WTC11 (cell line): ENCODE results near the gene NTRK2. TPM values are rescaled to one million over a fixed set of nuclear protein-coding genes. Genes with fewer than 3 reads are reported as not detected.

Experiments
- ATAC-seq: fragments of 200-7000 bp; cut with Tn5 transposase; 2 replicates; pipeline ENCODE4 v1.10.0; 2021; ENCODE audit warnings: mild to moderate bottlenecking, moderate library complexity
- CTCF ChIA-PET: fragments of 300-600 bp; sonication (Branson Sonifier 250); formaldehyde crosslinking; loops from one replicate; lab custom pipeline; 2021; ENCODE audit warnings: antibody characterized with exemption; lab: Charles Lee
- POLR2A ChIA-PET: fragments of 350-600 bp; sonication (Branson Sonifier 250); formaldehyde crosslinking; loops from one replicate; lab custom pipeline; 2021; ENCODE audit warnings: antibody characterized with exemption; lab: Charles Lee
- DNase-seq: peaks from one replicate; pipeline ENCODE4 v3.0.0; 2021; ENCODE audit warnings: low spot score
- H3K27ac Mint-ChIP-seq: 2 replicates; pipeline ENCODE4 v1.8.0; 2021; ENCODE audit warnings: mixed read lengths
- H3K27me3 Mint-ChIP-seq: 2 replicates; pipeline ENCODE4 v1.8.0; 2021; ENCODE audit warnings: low read depth, mild to moderate bottlenecking, moderate library complexity, mixed read lengths
- H3K36me3 Mint-ChIP-seq: 2 replicates; pipeline ENCODE4 v1.8.0; 2021; ENCODE audit warnings: mixed read lengths
- H3K4me1 Mint-ChIP-seq: 2 replicates; pipeline ENCODE4 v1.8.0; 2022; ENCODE audit warnings: mixed read lengths
- H3K4me3 Mint-ChIP-seq: 2 replicates; pipeline ENCODE4 v1.8.0; 2021; ENCODE audit warnings: mild to moderate bottlenecking, moderate library complexity, mixed read lengths
- H3K9me3 Mint-ChIP-seq: 2 replicates; pipeline ENCODE4 v1.8.0; 2021; ENCODE audit warnings: mixed read lengths
- ATF1 ChIP-seq: sonication (generic); formaldehyde crosslinking; IDR thresholded peaks from 2 replicates; pipeline ENCODE4 v1.8.1; 2023; ENCODE audit warnings: mild to moderate bottlenecking, moderate library complexity, missing genetic modification reagents
- CBFB ChIP-seq: sonication (generic); formaldehyde crosslinking; IDR thresholded peaks from 2 replicates; pipeline ENCODE4 v1.8.1; 2022; ENCODE audit warnings: mild to moderate bottlenecking, low read depth, missing genetic modification reagents
- E2F1 ChIP-seq: sonication (generic); formaldehyde crosslinking; IDR thresholded peaks from 2 replicates; pipeline ENCODE4 v1.8.0; 2022; ENCODE audit warnings: mild to moderate bottlenecking, missing genetic modification reagents
- ELF4 ChIP-seq: sonication (generic); formaldehyde crosslinking; IDR thresholded peaks from 2 replicates; pipeline ENCODE4 v1.8.1; 2022; ENCODE audit warnings: low read depth, mild to moderate bottlenecking, moderate library complexity, missing genetic modification reagents
- EMX1 ChIP-seq: fragments of 250-450 bp; sonication (Bioruptor Pico); IDR thresholded peaks from 2 replicates; pipeline ENCODE4 v1.8.0; 2021; ENCODE audit warnings: mild to moderate bottlenecking
- ERG ChIP-seq: fragments of 250-450 bp; sonication (Bioruptor Pico); IDR thresholded peaks from 2 replicates; pipeline ENCODE4 v1.8.0; 2021; ENCODE audit warnings: mild to moderate bottlenecking
- ETV6 ChIP-seq: sonication (generic); formaldehyde crosslinking; IDR thresholded peaks from 2 replicates; pipeline ENCODE4 v1.8.1; 2022; ENCODE audit warnings: mild to moderate bottlenecking, missing genetic modification reagents
- FOXP1 ChIP-seq: sonication (generic); formaldehyde crosslinking; IDR thresholded peaks from 2 replicates; pipeline ENCODE4 v1.8.0; 2022; ENCODE audit warnings: missing genetic modification reagents, mild to moderate bottlenecking, moderate library complexity, borderline replicate concordance
- HMGA2 ChIP-seq: fragments of 250-450 bp; sonication (Bioruptor Pico); IDR thresholded peaks from 2 replicates; pipeline ENCODE4 v1.4.0; 2021; ENCODE audit warnings: mild to moderate bottlenecking, moderate library complexity
- MXD4 ChIP-seq: fragments of 250-450 bp; sonication (Bioruptor Pico); IDR thresholded peaks from 2 replicates; pipeline ENCODE4 v1.8.0; 2021; ENCODE audit warnings: mild to moderate bottlenecking, moderate library complexity, borderline replicate concordance
- PRDM15 ChIP-seq: sonication (generic); formaldehyde crosslinking; IDR thresholded peaks from 2 replicates; pipeline ENCODE4 v1.8.0; 2022; ENCODE audit warnings: missing genetic modification reagents
- SMAD3 ChIP-seq: sonication (generic); formaldehyde crosslinking; IDR thresholded peaks from 2 replicates; pipeline ENCODE4 v1.8.0; 2022; ENCODE audit warnings: missing genetic modification reagents, mild to moderate bottlenecking, borderline replicate concordance
- ZNF532 ChIP-seq: fragments of 250-450 bp; sonication (Bioruptor Pico); IDR thresholded peaks from 2 replicates; pipeline ENCODE4 v1.9.0; 2021; ENCODE audit warnings: mild to moderate bottlenecking, borderline replicate concordance
- ZNF671 ChIP-seq: fragments of 250-450 bp; sonication (Bioruptor Pico); IDR thresholded peaks from 2 replicates; pipeline ENCODE4 v1.8.0; 2021; ENCODE audit warnings: mild to moderate bottlenecking
- total RNA-seq: library from RNA; stranded (reverse); gene quantifications from 3 replicates; pipeline ENCODE4 v1.2.3, GENCODE V29; 2021

NTRK2 gene
- total RNA-seq, 1 experiment from 2014 or later, result 0.02 TPM

GRCh38 chr9:84744726-84745125 lies 75.2 kb downstream of the NTRK2 start:
- ChIA-PET CTCF (no interaction called here), POLR2A (no interaction called here)
- Mint-ChIP-seq H3K27ac (no peak overlapping the region), H3K4me1 (peaks cover 4% of the 10 kb centered on the region), H3K27me3 (no peaks in the 10 kb centered on the region), H3K4me3 (no peak overlapping the region)
- no peak for DNase-seq
- TF ChIP-seq PRDM15 (CRISPR knock-in tag) (no peak), HMGA2 (CRISPR knock-in tag) (no peak), FOXP1 (no peak)
- TF ChIP-seq, all 79 proteins: peak for 0
- H3K9me3 Mint-ChIP-seq, result no peaks in the 10 kb centered on the region
- no peak for ATAC-seq
- H3K36me3 Mint-ChIP-seq, result no peaks in the 10 kb centered on the region

- POLR2A ChIA-PET, result no interaction called here
- no peaks in the 10 kb centered on the region for H3K36me3 Mint-ChIP-seq
- CTCF ChIA-PET, result interaction anchor here (0.6 kb wide), 1 partner anchor 78 kb away, joined by 3 read pairs; no protein-coding TSS in a partner anchor
- H3K4me1 Mint-ChIP-seq, result peaks cover 4% of the 10 kb centered on the region
- no peak overlapping the region for H3K4me3 Mint-ChIP-seq
- ATAC-seq (no peak), DNase-seq (no peak)
- no peaks in the 10 kb centered on the region for H3K9me3 Mint-ChIP-seq
- TF ChIP-seq ZNF532, result no peak
- no peak for TF ChIP-seq HMGA2 (CRISPR knock-in tag)
- no peak for TF ChIP-seq ETV6 (CRISPR knock-in tag)
- H3K27me3 Mint-ChIP-seq, result no peaks in the 10 kb centered on the region
- no peak overlapping the region for H3K27ac Mint-ChIP-seq
These were observed 78.6 kb downstream of the NTRK2 start for GRCh38 chr9:84748112-84748511.

- TF ChIP-seq ETV6 (CRISPR knock-in tag) (no peak), ERG (CRISPR knock-in tag) (no peak), MXD4 (CRISPR knock-in tag) (no peak), E2F1 (no peak), SMAD3 (no peak), EMX1 (CRISPR knock-in tag) (no peak), ZNF671 (no peak), CBFB (CRISPR knock-in tag) (no peak), FOXP1 (no peak), ELF4 (no peak), ATF1 (no peak)
- TF ChIP-seq, all 79 proteins: peak for 0
- no peaks in the 10 kb centered on the region for H3K9me3 Mint-ChIP-seq
- no peak for ATAC-seq
- H3K4me1 Mint-ChIP-seq, result peaks cover 4% of the 10 kb centered on the region
- H3K36me3 Mint-ChIP-seq, result no peaks in the 10 kb centered on the region
- DNase-seq, result no peak
- ChIA-PET CTCF (no interaction called here), POLR2A (no interaction called here)
- no peak overlapping the region for H3K4me3 Mint-ChIP-seq
- H3K27me3 Mint-ChIP-seq, result no peaks in the 10 kb centered on the region
- H3K27ac Mint-ChIP-seq, result no peak overlapping the region
These were observed 80.8 kb downstream of the NTRK2 start for GRCh38 chr9:84750152-84750865.
